Adrenal gland (tissue), 12 donors: ENCODE measurements around the gene RNASE7. TPM values are rescaled to one million over a fixed set of nuclear protein-coding genes. Genes with fewer than 3 reads are reported as not detected.

Source experiments
- DNase-seq, 7 donors: peaks; one replicate each; pipeline ENCODE4 v3.0.0-alpha.2; 2019 to 2020
- H3K27ac ChIP-seq, 5 donors: fragments of 200-600 bp; sonication (generic) in 4 of 5; 1 replicate in 3 of 5; 2 replicates in 2 of 5; pipeline versions ENCODE4 v1.5.1 to v1.8.0; 2016 to 2020; ENCODE audit warnings: mild to moderate bottlenecking in 1 of 5
- H3K27me3 ChIP-seq: fragments of 200-600 bp; 2 replicates; pipeline ENCODE4 v1.8.0; 2021
- H3K36me3 ChIP-seq, 2 donors: fragments of 200-600 bp; replicated peaks in 1 of 2; 1 replicate in 1 of 2; 2 replicates in 1 of 2; pipeline versions ENCODE4 v1.5.1 to v1.8.0; 2018 to 2022
- H3K4me1 ChIP-seq, 2 donors: fragments of 200-600 bp; replicated peaks in 1 of 2; 1 replicate in 1 of 2; 2 replicates in 1 of 2; pipeline versions ENCODE4 v1.5.1 to v1.8.0; 2018 to 2021
- H3K4me3 ChIP-seq, 4 donors: fragments of 200-600 bp; sonication (generic) in 3 of 4; one replicate each; pipeline ENCODE4 v1.5.1; 2016 to 2018
- H3K9me3 ChIP-seq, 3 donors: fragments of 200-600 bp; sonication (generic) in 1 of 3; replicated peaks in 1 of 3; 1 replicate in 2 of 3; 2 replicates in 1 of 3; pipeline versions ENCODE4 v1.5.1 to v1.8.0; 2016 to 2021
- CTCF ChIP-seq, 6 experiments: fragments of 450-650 bp in 4 of 6; fragments of 200-600 bp in 2 of 6; sonication (generic) in 1 of 6; IDR thresholded peaks; 1 replicate in 5 of 6; 2 replicates in 1 of 6; pipeline versions ENCODE4 v1.5.1 to v1.8.0; 2016 to 2021; ENCODE audit warnings: antibody characterized with exemption in 6 of 6, mild to moderate bottlenecking in 2 of 6, moderate library complexity in 1 of 6
- POLR2A ChIP-seq, 2 donors: fragments of 450-650 bp; IDR thresholded peaks; one replicate each; pipeline ENCODE4 v1.6.1; 2017; ENCODE audit warnings: antibody characterized with exemption in 2 of 2, mild to moderate bottlenecking in 2 of 2, moderate library complexity in 1 of 2
- WGBS, 4 donors: extraction: QIAGEN DNeasy Blood & Tissue Kit in 2 of 4; methylation state at CpG; one replicate each; pipeline versions ENCODE4 v1.1.5 to v1.1.7; 2013 to 2017; 5-methylcytosine and 5-hydroxymethylcytosine counted together
- intact Hi-C, 2 donors: fragments of 100-400 bp; cut with DNase I; formaldehyde crosslinking; loops; one replicate each; pipeline versions ENCODE4 v1.14.1 to v1.15.0; 2022 to 2023
- polyA plus RNA-seq, 3 donors: library from polyadenylated mRNA; stranded (reverse); fragments of 200-250 nt in 2 of 3; fragments of 350-450 nt in 1 of 3; fragmentation: Illumina TruSeq in 1 of 3; extraction: RNeasy Lipid Tissue Mini Kit (QIAGEN cat#74804) in 1 of 3; gene quantifications; one replicate each; pipeline ENCODE4 v1.2.3, GENCODE V29; 2013 to 2014
- total RNA-seq, 9 donors: library from RNA; depleted of rRNA in 4 of 9; stranded (reverse); fragments of >200 nt in 4 of 9; fragments of 120-200 nt in 1 of 9; fragmentation: NEBNext Ultra II Directional in 1 of 9; extraction: Animal tissue kit (Norgen Biotek cat#: 25700) in 1 of 9; gene quantifications; one replicate each; pipeline versions ENCODE4 v1.1.0 to v1.2.4, GENCODE V29; 2013 to 2023
- donor health status: healthy with polysubstance abuse.
- donor health status: Bipolar disorder and iron deficiency.
- donor health status: DM: yes; HTN: yes; CAD: no.
- donor health status: DM: no; HTN: no; CAD: no.
- donor health status: DM: no; HTN: no; CAD: no.
- donor health status: DM: yes; HTN: yes; CAD: no.

The RNASE7 gene
- total and polyA plus RNA-seq, 12 donors, result 0.20 to 0.34 TPM; not detected in 10

DNA sequence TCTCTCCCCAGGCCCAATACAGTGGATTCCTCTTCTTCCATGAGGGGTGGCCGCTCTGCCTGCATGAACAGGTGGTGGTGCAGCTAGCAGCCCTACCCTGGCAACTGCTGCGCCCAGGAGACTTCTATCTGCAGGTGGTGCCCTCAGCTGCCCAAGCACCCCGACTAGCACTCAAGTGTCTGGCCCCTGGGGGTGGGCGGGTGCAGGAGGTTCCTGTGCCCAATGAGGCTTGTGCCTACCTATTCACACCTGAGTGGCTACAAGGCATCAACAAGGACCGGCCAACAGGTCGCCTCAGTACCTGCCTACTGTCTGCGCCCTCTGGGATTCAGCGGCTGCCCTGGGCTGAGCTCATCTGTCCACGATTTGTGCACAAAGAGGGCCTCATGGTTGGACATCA, 31.8 kb downstream of the RNASE7 start:
- peak in 1 of 7 donors; percentile 20 for DNase-seq
- no peaks in the 10 kb centered on the region for H3K27me3 ChIP-seq
- WGBS, 4 donors, result 90 to 96% (median 92%) methylated on average over 4 to 9 of the region's 9 CpGs
- no peak overlapping the region for H3K4me3 ChIP-seq
- no peak for TF ChIP-seq POLR2A (IDR thresholded peaks at IDR 0.05)
- TF ChIP-seq CTCF (IDR thresholded peaks at IDR 0.05), result no peak
- no peak overlapping the region for H3K27ac ChIP-seq
- peaks cover 0 to 61% of the 10 kb centered on the region in 2 donors for H3K36me3 ChIP-seq
- H3K9me3 ChIP-seq, result no peaks in the 10 kb centered on the region
- intact Hi-C loops, result no loop called here
- H3K4me1 ChIP-seq, result peaks cover 23 to 28% of the 10 kb centered on the region in 2 donors

DNA sequence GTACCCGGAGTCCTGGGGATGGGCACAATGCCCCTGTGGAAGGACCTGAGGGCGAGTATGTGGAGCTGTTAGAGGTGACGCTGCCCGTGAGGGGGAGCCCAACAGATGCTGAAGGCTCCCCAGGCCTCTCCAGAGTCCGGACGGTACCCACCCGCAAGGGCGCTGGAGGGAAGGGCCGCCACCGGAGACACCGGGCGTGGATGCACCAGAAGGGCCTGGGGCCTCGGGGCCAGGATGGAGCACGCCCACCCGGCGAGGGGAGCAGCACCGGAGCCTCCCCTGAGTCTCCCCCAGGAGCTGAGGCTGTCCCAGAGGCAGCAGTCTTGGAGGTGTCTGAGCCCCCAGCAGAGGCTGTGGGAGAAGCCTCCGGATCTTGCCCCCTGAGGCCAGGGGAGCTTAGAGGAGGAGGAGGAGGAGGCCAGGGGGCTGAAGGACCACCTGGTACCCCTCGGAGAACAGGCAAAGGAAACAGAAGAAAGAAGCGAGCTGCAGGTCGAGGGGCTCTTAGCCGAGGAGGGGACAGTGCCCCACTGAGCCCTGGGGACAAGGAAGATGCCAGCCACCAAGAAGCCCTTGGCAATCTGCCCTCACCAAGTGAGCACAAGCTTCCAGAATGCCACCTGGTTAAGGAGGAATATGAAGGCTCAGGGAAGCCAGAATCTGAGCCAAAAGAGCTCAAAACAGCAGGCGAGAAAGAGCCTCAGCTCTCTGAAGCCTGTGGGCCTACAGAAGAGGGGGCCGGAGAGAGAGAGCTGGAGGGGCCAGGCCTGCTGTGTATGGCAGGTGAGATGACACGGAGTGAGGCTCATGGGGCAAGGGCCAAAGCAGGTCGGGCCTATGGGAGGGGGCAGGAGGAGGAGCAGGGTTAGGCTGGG, 32.5 kb downstream of the RNASE7 start:
- no peaks in the 10 kb centered on the region for H3K27me3 ChIP-seq
- H3K4me3 ChIP-seq, result no peak overlapping the region
- 85 to 89% (median 87%) methylated on average over 16 to 26 of the region's 26 CpGs for WGBS, 4 donors
- DNase-seq, result no peak
- intact Hi-C loops, result no loop called here
- H3K36me3 ChIP-seq, result peaks cover 0 to 68% of the 10 kb centered on the region in 2 donors
- no peaks in the 10 kb centered on the region for H3K9me3 ChIP-seq
- TF ChIP-seq CTCF (IDR thresholded peaks at IDR 0.05), result no peak
- no peak for TF ChIP-seq POLR2A (IDR thresholded peaks at IDR 0.05)
- peak overlapping the region in 1 of 5 donors; percentile 9 for H3K27ac ChIP-seq
- peaks cover 16 to 21% of the 10 kb centered on the region in 2 donors for H3K4me1 ChIP-seq

DNA sequence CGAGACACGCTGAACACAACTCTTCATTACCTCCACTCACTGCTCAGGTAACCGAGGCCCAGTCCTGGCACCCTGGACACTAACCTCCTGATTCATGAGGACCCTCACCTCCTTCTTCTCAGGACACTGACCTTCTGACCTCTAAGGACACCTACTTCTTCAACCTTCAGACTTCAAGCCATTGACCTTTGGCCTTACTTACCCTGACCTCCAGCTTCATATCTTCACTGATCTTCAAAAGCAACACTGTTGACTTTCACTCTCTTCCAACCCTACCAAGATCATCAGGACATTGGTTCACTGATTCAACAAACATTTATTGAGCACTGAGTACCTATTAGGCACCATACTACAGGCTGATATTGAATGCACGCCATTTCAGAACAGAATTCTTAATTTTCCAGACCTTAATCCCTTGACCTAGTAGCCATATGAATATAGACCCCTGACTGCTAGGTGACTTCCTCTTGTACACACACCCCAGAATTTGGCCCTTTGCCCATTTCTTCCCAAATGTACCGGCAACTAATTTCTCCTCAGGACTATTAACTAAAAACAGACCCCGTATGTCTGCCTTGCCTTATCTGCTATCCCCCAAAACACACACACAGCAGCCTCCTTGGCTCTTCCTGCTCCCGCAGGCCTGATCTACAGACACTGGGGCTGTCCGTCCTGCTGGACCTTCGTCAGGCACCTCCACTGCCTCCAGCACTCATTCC, 33.7 kb downstream of the RNASE7 start:
- Histone ChIP-seq H3K9me3 (no peaks in the 10 kb centered on the region), H3K4me1 (peaks cover 13 to 18% of the 10 kb centered on the region in 2 donors), H3K4me3 (no peak overlapping the region), H3K27me3 (no peaks in the 10 kb centered on the region), H3K27ac (peak overlapping the region in 1 of 5 donors; percentile 3), H3K36me3 (peaks cover 0 to 78% of the 10 kb centered on the region in 2 donors)
- WGBS, 4 donors, result 86 to 88% (median 87%) methylated on average over 9 of the region's 9 CpGs
- TF ChIP-seq CTCF (IDR thresholded peaks at IDR 0.05), result no peak
- no peak for TF ChIP-seq POLR2A (IDR thresholded peaks at IDR 0.05)
- DNase-seq, result no peak
- intact Hi-C loops, result no loop called here

DNA sequence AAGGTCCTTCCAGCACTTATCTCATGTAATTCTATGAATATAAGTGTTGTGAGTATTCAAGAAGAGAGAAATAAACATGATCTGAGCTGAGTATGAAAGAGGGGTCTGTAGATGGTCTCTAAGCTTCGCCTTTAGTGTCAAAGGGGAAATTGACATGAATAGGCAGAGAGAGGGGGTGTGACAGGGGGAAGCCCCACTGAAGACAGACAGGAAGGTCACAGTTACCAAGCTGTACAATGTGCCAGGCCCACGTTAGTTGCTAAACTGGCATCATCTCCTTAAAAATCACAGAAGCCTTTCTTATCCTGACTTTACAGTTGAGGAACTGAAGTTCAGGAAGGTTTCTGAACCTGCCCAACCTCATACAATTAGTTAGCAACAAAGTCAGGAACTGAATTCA, 35.5 kb downstream of the RNASE7 start:
- 59 to 77% (median 72%) methylated on average over 2 of the region's 2 CpGs for WGBS, 4 donors
- no peak for DNase-seq
- peak overlapping the region in 2 of 5 donors; percentile 18 to 50 for H3K27ac ChIP-seq

More for the DNA sequence above, 35.5 kb downstream of the RNASE7 start:
- Histone ChIP-seq H3K4me3 (no peak overlapping the region), H3K36me3 (peaks cover 0 to 96% of the 10 kb centered on the region in 2 donors), H3K4me1 (peaks cover 2 to 8% of the 10 kb centered on the region in 2 donors), H3K27me3 (no peaks in the 10 kb centered on the region), H3K9me3 (no peaks in the 10 kb centered on the region)
- intact Hi-C loops, result no loop called here
- TF ChIP-seq CTCF (IDR thresholded peaks at IDR 0.05) (no peak), POLR2A (IDR thresholded peaks at IDR 0.05) (no peak)
